Suprapubic skin (tissue), 4 donors: ENCODE results near the gene KCNG2. TPM values are rescaled to one million over a fixed set of nuclear protein-coding genes. Genes with fewer than 3 reads are reported as not detected.
"Not testable (repeated sequence)": the region's sequence is repeated elsewhere in the genome, so short reads cannot be mapped to it uniquely, and the experiment has no call there.

ENCODE experiments used
- DNase-seq, 2 donors: peaks; one replicate each; pipeline ENCODE4 v3.0.0-alpha.2; 2019; ENCODE audit warnings: low spot score in 2 of 2
- H3K27ac ChIP-seq: fragments of 200-600 bp; sonication (generic); one replicate; pipeline ENCODE4 v1.5.1; 2019
- H3K27me3 ChIP-seq: fragments of 200-600 bp; sonication (generic); one replicate; pipeline ENCODE4 v1.5.1; 2019
- H3K36me3 ChIP-seq: fragments of 200-600 bp; sonication (generic); one replicate; pipeline ENCODE4 v1.5.1; 2019
- H3K4me1 ChIP-seq: fragments of 200-600 bp; sonication (generic); one replicate; pipeline ENCODE4 v1.5.1; 2019
- H3K4me3 ChIP-seq: fragments of 200-600 bp; sonication (generic); one replicate; pipeline ENCODE4 v1.5.1; 2019; ENCODE audit warnings: mild to moderate bottlenecking
- H3K9me3 ChIP-seq: fragments of 200-600 bp; sonication (generic); one replicate; pipeline ENCODE4 v1.5.1; 2019
- CTCF ChIP-seq, 2 donors: fragments of 200-600 bp in 1 of 2; fragments of 450-650 bp in 1 of 2; sonication (generic) in 1 of 2; IDR thresholded peaks; one replicate each; pipeline ENCODE4 v1.5.1; 2016 to 2019; ENCODE audit warnings: antibody characterized with exemption in 2 of 2, mild to moderate bottlenecking in 1 of 2, moderate library complexity in 1 of 2
- EP300 ChIP-seq: sonication (generic); formaldehyde crosslinking; IDR thresholded peaks from one replicate; pipeline ENCODE4 v1.6.1; 2017; ENCODE audit warnings: antibody characterized with exemption
- POLR2A ChIP-seq, 2 donors: fragments of 450-650 bp; IDR thresholded peaks; one replicate each; pipeline ENCODE4 v1.6.1; 2017; ENCODE audit warnings: antibody characterized with exemption in 2 of 2, mild to moderate bottlenecking in 2 of 2, moderate library complexity in 2 of 2
- POLR2AphosphoS5 ChIP-seq, 3 donors: sonication (generic); formaldehyde crosslinking; IDR thresholded peaks; one replicate each; pipeline ENCODE4 v1.6.1; 2017; ENCODE audit warnings: antibody characterized with exemption in 3 of 3
- WGBS: methylation state at CpG from one replicate; pipeline ENCODE4 v1.1.5; 2018; 5-methylcytosine and 5-hydroxymethylcytosine counted together
- total RNA-seq, 4 donors: library from RNA; depleted of rRNA; stranded (reverse); fragments of >200 nt; gene quantifications; one replicate each; pipeline ENCODE4 v1.1.0, GENCODE V29; 2016

Gene KCNG2
- total RNA-seq, 4 donors from 2014 or later, result not detected

- H3K4me1 ChIP-seq, result peaks cover 15% of the 10 kb centered on the region
- 83% methylated on average over 7 of the region's 7 CpGs for WGBS
- no peak overlapping the region for H3K27ac ChIP-seq
- TF ChIP-seq EP300 (no peak), CTCF (IDR thresholded peaks at IDR 0.05) (no peak), POLR2AphosphoS5 (IDR thresholded peaks at IDR 0.05) (no peak), POLR2A (IDR thresholded peaks at IDR 0.05) (no peak)
- peaks cover 20% of the 10 kb centered on the region for H3K27me3 ChIP-seq
- no peaks in the 10 kb centered on the region for H3K36me3 ChIP-seq
- H3K4me3 ChIP-seq, result no peak overlapping the region
- no peaks in the 10 kb centered on the region for H3K9me3 ChIP-seq
- peak in 1 of 2 donors; percentile 62 for DNase-seq
Measured at GRCh38 chr18:79859314-79859713, 61.6 kb downstream of the KCNG2 start.

DNA sequence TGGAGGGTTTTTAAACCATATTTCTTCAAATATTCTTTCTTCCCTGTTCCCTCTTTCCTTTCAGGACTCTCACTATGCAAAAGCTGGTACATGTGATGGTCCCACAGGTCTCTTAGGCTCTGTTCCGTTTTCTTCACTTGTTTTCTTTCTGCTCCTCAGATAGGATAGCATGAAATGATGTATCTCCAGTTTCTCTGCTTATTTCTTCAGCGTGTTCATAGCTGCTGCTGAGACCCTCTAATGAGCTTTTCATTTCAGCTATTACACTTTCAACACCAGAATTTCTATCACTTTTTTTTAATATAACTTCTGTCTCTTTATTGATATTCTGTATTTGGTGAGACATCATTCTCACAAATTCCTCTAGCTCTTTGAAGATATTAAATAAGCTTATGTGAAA lies 63.9 kb downstream of the KCNG2 start:
- H3K27me3 ChIP-seq, result peaks cover 20% of the 10 kb centered on the region
- H3K4me1 ChIP-seq, result peaks cover 5% of the 10 kb centered on the region
- H3K4me3 ChIP-seq, result no peak overlapping the region
- no peak overlapping the region for H3K27ac ChIP-seq
- WGBS, result 86% methylated on average over 2 of the region's 2 CpGs
- DNase-seq, result no peak
- H3K9me3 ChIP-seq, result no peaks in the 10 kb centered on the region
- TF ChIP-seq POLR2A (IDR thresholded peaks at IDR 0.05), result no peak
- TF ChIP-seq POLR2AphosphoS5 (IDR thresholded peaks at IDR 0.05), result no peak
- no peak for TF ChIP-seq EP300
- no peak for TF ChIP-seq CTCF (IDR thresholded peaks at IDR 0.05)
- H3K36me3 ChIP-seq, result no peaks in the 10 kb centered on the region

- Histone ChIP-seq H3K27me3 (peaks cover 20% of the 10 kb centered on the region), H3K27ac (no peak overlapping the region), H3K36me3 (no peaks in the 10 kb centered on the region), H3K4me1 (no peaks in the 10 kb centered on the region), H3K9me3 (no peaks in the 10 kb centered on the region), H3K4me3 (no peak overlapping the region)
- TF ChIP-seq CTCF (IDR thresholded peaks at IDR 0.05), result no peak
- 91% methylated on average over 15 of the region's 15 CpGs for WGBS
- DNase-seq, result peak in 1 of 2 donors; percentile 47
Measured at GRCh38 chr18:79862562-79862961, 64.8 kb downstream of the KCNG2 start.

DNA sequence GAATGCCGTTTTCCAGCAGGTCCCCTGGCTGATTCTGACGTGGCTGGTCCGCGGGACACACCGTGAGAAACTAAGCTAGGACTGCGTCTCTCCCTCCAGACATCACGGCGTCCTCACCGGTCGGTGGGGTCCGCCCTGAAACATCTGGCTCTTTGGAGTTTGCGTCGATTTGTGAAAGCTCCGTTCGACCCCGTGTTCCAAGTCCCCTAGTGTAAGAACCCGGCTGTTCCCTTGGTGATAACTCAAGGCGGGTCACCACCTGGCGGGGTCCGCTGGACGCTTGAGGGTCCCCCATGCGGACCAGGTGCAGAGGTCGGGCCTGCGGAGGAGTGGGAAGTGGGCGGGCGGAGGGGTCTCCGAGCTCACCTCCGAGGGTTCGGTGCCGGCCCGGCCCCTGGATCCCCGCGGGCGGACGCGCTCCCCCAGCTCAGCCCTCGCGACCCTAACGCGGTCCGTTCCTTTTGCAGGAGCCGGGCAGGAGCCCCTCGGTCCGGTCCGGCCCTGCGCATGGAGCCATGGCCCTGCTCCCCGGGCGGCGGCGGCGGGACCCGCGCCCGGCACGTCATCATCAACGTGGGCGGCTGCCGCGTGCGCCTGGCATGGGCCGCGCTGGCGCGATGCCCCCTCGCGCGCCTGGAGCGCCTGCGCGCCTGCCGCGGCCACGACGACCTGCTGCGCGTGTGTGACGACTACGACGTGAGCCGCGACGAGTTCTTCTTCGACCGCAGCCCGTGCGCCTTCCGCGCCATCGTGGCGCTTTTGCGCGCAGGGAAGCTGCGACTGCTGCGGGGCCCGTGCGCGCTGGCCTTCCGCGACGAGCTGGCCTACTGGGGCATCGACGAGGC lies 65.6 kb downstream of the KCNG2 start:
- no peak overlapping the region for H3K4me3 ChIP-seq
- H3K36me3 ChIP-seq, result no peaks in the 10 kb centered on the region
- TF ChIP-seq CTCF (IDR thresholded peaks at IDR 0.05) (no peak), POLR2AphosphoS5 (IDR thresholded peaks at IDR 0.05) (no peak)
- peaks cover 20% of the 10 kb centered on the region for H3K27me3 ChIP-seq
- no peaks in the 10 kb centered on the region for H3K9me3 ChIP-seq
- no peak overlapping the region for H3K27ac ChIP-seq
- peak; percentile 47 to 76 for DNase-seq
- WGBS, result 84% methylated on average over 24 of the region's 102 CpGs
- no peaks in the 10 kb centered on the region for H3K4me1 ChIP-seq

GRCh38 chr18:79864006-79864725 lies 66.4 kb downstream of the KCNG2 start:
- peak in 1 of 2 donors; percentile 37 for DNase-seq
- 86% methylated on average over 27 of the region's 74 CpGs for WGBS
- H3K36me3 ChIP-seq, result no peaks in the 10 kb centered on the region
- no peak overlapping the region for H3K27ac ChIP-seq
- no peak overlapping the region for H3K4me3 ChIP-seq
- H3K27me3 ChIP-seq, result peaks cover 25% of the 10 kb centered on the region
- H3K9me3 ChIP-seq, result no peaks in the 10 kb centered on the region
- H3K4me1 ChIP-seq, result no peaks in the 10 kb centered on the region
- no peak for TF ChIP-seq EP300
- TF ChIP-seq POLR2AphosphoS5 (IDR thresholded peaks at IDR 0.05), result no peak
- no peak for TF ChIP-seq POLR2A (IDR thresholded peaks at IDR 0.05)
- TF ChIP-seq CTCF (IDR thresholded peaks at IDR 0.05), result no peak

DNA sequence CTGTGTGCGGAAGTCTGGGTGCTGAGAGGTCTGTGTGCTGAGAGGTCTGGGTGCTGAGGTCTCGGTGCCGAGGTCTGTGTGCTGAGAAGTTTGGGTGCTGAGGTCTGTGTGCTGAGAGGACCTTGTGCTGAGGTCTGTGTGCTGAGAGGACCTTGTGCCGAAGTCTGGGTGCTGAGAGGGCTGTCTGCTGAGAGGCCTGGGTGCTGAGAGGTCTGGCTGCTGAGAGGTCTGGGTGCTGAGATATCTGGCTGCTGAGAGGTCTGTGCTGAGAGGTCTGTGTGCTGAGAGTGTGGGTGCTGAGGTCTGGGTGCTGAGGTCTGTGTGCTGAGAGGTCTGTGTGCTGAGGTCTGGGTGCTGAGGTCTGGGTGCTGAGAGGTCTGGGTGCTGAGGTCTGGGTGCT lies 67.2 kb downstream of the KCNG2 start:
- not testable (repeated sequence) for DNase-seq, H3K36me3 ChIP-seq, H3K4me3 ChIP-seq, H3K9me3 ChIP-seq, H3K27ac ChIP-seq, H3K4me1 ChIP-seq
- 92% methylated on average over 2 of the region's 4 CpGs for WGBS
- H3K27me3 ChIP-seq, result peaks cover 25% of the 10 kb centered on the region

DNA sequence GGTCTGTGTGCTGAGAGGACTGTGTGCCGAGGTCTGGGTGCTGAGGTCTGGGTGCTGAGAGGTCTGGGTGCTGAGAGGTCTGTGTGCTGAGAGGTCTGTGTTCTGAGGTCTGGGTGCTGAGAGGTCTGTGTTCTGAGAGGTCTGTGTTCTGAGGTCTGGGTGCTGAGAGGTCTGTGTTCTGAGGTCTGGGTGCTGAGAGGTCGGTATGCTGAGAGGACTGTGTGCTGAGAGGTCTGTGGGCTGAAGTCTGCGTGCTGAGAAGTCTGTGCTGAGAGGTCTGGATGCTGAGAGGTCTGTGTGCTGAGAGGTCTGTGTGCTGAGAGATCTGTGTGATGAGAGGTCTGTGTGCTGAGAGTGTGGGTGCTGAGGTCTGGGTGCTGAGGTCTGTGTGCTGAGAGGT lies 68.2 kb downstream of the KCNG2 start:
- H3K9me3 ChIP-seq, H3K27ac ChIP-seq, H3K4me3 ChIP-seq, H3K4me1 ChIP-seq, DNase-seq, H3K36me3 ChIP-seq: not testable (repeated sequence)
- 60% methylated on average over 1 of the region's 3 CpGs for WGBS
- H3K27me3 ChIP-seq, result peaks cover 25% of the 10 kb centered on the region
